Pancreas (tissue), 10 donors: Measurements from ENCODE around the gene CLDN5. TPM values are rescaled to one million over a fixed set of nuclear protein-coding genes. Genes with fewer than 3 reads are reported as not detected.

Experiments
- ATAC-seq, 4 donors: fragments of 200-7000 bp; cut with Tn5 transposase; one replicate each; pipeline versions ENCODE4 v1.8.0 to v1.9.1; 2020; ENCODE audit warnings: mild to moderate bottlenecking in 4 of 4, moderate library complexity in 4 of 4
- DNase-seq, 6 donors: peaks; one replicate each; pipeline ENCODE4 v3.0.0-alpha.2; 2020
- FAIRE-seq: peaks from 2 replicates; lab custom pipeline; 2012; peaks lifted over from hg19 to GRCh38; lab: Jason Lieb, UNC
- H3K27ac ChIP-seq, 4 donors: fragments of 200-600 bp; sonication (generic); 1 replicate in 3 of 4; 2 replicates in 1 of 4; pipeline versions ENCODE4 v1.5.0 to v1.8.0; 2020
- H3K27me3 ChIP-seq, 4 donors: fragments of 200-600 bp; one replicate each; pipeline ENCODE4 v1.8.0; 2021
- H3K36me3 ChIP-seq, 3 donors: fragments of 200-600 bp; sonication (generic) in 1 of 3; one replicate each; pipeline versions ENCODE4 v1.5.0 to v1.8.0; 2020 to 2021
- H3K4me1 ChIP-seq, 3 donors: fragments of 200-600 bp; one replicate each; pipeline ENCODE4 v1.8.0; 2021
- H3K4me3 ChIP-seq, 4 donors: fragments of 200-600 bp; sonication (generic) in 2 of 4; one replicate each; pipeline versions ENCODE4 v1.5.0 to v1.8.0; 2020 to 2021
- H3K9me3 ChIP-seq, 4 donors: fragments of 200-600 bp; one replicate each; pipeline ENCODE4 v1.8.0; 2021
- WGBS, 2 donors: extraction: QIAGEN DNeasy Blood & Tissue Kit; methylation state at CpG; one replicate each; pipeline ENCODE4 v1.1.7; 2013; 5-methylcytosine and 5-hydroxymethylcytosine counted together
- intact Hi-C, 3 donors: fragments of 100-400 bp; cut with DNase I; formaldehyde crosslinking; loops; one replicate each; pipeline versions ENCODE4 v1.11.1 to v1.14.2; 2022
- polyA plus RNA-seq, 2 donors: library from polyadenylated mRNA; stranded (reverse); fragments of 200-250 nt; gene quantifications; one replicate each; pipeline ENCODE4 v1.2.3, GENCODE V29; 2013
- total RNA-seq, 6 donors: library from RNA; stranded (reverse); fragmentation: NEBNext Ultra II Directional in 4 of 6; extraction: Animal tissue kit (Norgen Biotek cat#: 25700) in 4 of 6; gene quantifications; one replicate each; pipeline versions ENCODE4 v1.2.1 to v1.2.4, GENCODE V29; 2021 to 2023
- TF ChIP-seq, protein P1 (sequence below), 4 donors: fragments of 200-600 bp; sonication (generic) in 3 of 4; IDR thresholded peaks; one replicate each; pipeline versions ENCODE4 v1.5.0 to v1.8.0; 2021; ENCODE audit warnings: antibody characterized with exemption in 4 of 4
- donor health status: healthy with polysubstance abuse.
- donor health status: DM: no; HTN: no; CAD: no; lungs with moderate emphysema.
- donor health status: DM: no; HTN: no; CAD: no.
- donor health status: control.
- donor health status: control.
- donor health status: Bipolar disorder and iron deficiency.
- donor health status: DM: yes; HTN: yes; CAD: no.
- donor health status: DM: no; HTN: no; CAD: no.
- donor health status: DM: no; HTN: no; CAD: no.
- donor health status: DM: yes; HTN: yes; CAD: no.

CLDN5 gene
- total and polyA plus RNA-seq, 8 donors, result 3.5 to 47.3 (median 7.1) TPM

- 1% methylated on average over 26 to 31 of the region's 31 CpGs for WGBS, 2 donors
- peaks cover 4 to 17% (median 12%) of the 10 kb centered on the region in 3 donors for H3K4me1 ChIP-seq
- ATAC-seq (no peak), DNase-seq (no peak), FAIRE-seq (no peak)
- peak overlapping the region; percentile 72 to 93 (median 87) for H3K4me3 ChIP-seq
- TF ChIP-seq, protein P1, sequence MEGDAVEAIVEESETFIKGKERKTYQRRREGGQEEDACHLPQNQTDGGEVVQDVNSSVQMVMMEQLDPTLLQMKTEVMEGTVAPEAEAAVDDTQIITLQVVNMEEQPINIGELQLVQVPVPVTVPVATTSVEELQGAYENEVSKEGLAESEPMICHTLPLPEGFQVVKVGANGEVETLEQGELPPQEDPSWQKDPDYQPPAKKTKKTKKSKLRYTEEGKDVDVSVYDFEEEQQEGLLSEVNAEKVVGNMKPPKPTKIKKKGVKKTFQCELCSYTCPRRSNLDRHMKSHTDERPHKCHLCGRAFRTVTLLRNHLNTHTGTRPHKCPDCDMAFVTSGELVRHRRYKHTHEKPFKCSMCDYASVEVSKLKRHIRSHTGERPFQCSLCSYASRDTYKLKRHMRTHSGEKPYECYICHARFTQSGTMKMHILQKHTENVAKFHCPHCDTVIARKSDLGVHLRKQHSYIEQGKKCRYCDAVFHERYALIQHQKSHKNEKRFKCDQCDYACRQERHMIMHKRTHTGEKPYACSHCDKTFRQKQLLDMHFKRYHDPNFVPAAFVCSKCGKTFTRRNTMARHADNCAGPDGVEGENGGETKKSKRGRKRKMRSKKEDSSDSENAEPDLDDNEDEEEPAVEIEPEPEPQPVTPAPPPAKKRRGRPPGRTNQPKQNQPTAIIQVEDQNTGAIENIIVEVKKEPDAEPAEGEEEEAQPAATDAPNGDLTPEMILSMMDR (IDR thresholded peaks at IDR 0.05), result no peak
- peak overlapping the region; percentile 99 to 100 (median 99) for H3K27ac ChIP-seq
- peaks cover 0 to 3% (median 0%) of the 10 kb centered on the region in 3 donors for H3K36me3 ChIP-seq
- no peaks in the 10 kb centered on the region for H3K27me3 ChIP-seq
- H3K9me3 ChIP-seq, result no peaks in the 10 kb centered on the region
- intact Hi-C loops, result no loop called here
These were observed 45.9 kb downstream of the CLDN5 start for GRCh38 chr22:19478045-19478900.

DNA sequence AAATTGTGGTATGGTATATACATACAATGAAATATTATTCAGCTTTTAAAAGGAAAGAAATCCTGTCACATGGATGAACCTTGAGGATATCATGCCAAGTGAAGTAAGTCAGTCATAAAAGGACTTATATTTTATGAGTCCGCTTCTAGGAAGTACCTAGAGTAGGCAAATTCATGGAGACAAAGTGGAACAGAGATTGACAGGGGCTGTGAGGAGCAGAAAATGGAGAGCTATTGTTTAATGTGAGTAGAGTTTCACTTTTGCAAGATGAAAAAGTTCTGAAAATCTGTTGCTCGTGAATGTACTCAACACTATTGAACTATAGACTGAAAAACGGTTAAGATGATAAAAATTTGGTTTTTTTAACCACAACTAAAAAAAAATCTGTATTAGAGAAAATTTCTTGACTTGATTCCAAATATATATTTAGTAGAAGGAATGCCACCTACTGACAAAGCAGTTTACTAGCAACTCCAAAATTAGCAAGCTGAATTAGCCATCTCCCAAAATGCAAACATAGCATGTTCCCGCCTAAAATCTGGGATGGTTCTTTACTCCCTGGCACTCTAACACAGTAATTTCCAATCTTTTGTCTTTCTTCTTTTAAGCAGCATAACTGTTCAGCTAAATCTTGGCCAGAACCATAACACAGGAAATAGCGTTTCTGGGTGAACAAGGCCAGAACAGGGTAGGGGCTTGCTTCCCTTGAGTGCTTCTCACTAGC, 46.7 kb downstream of the CLDN5 start:
- Histone ChIP-seq H3K4me3 (peak overlapping the region in 3 of 4 donors; percentile 72 to 93 (median 92)), H3K36me3 (peaks cover 0 to 6% (median 0%) of the 10 kb centered on the region in 3 donors), H3K9me3 (no peaks in the 10 kb centered on the region), H3K27ac (no peak overlapping the region), H3K27me3 (no peaks in the 10 kb centered on the region), H3K4me1 (peaks cover 4 to 17% (median 12%) of the 10 kb centered on the region in 3 donors)
- DNase-seq (no peak), ATAC-seq (no peak), FAIRE-seq (no peak)
- intact Hi-C loops, result no loop called here
- TF ChIP-seq, protein P1 (IDR thresholded peaks at IDR 0.05), result no peak
- WGBS, 2 donors, result 17 to 27% methylated on average over 5 of the region's 5 CpGs

DNA sequence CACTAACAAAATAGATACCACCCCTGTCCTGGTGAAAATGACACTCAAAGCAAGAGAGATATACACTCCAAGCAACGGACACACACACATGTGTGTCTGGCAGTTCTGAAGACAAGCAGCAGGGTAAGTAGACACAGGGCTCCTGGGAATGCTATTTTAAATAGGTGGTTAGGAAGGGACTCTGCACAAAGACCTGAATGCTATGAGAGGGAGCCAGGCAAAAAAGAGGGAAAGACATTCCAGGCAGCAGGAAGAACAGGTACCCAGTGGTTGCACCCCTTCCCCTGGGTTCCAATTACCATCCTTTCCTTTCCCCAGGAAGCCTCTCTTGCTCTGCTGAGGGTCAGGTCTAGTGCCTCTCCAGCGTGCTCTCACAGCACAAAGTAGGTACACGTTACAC, 48.2 kb downstream of the CLDN5 start:
- Histone ChIP-seq H3K27me3 (no peaks in the 10 kb centered on the region), H3K4me1 (peaks cover 4 to 17% (median 12%) of the 10 kb centered on the region in 3 donors), H3K36me3 (peaks cover 0 to 18% (median 5%) of the 10 kb centered on the region in 3 donors), H3K27ac (no peak overlapping the region), H3K9me3 (no peaks in the 10 kb centered on the region), H3K4me3 (no peak overlapping the region)
- ATAC-seq (no peak), FAIRE-seq (no peak), DNase-seq (no peak)
- intact Hi-C loops, result no loop called here
- TF ChIP-seq, protein P1 (IDR thresholded peaks at IDR 0.05), result no peak
- WGBS, 2 donors, result 66 to 70% methylated on average over 3 of the region's 3 CpGs

DNA sequence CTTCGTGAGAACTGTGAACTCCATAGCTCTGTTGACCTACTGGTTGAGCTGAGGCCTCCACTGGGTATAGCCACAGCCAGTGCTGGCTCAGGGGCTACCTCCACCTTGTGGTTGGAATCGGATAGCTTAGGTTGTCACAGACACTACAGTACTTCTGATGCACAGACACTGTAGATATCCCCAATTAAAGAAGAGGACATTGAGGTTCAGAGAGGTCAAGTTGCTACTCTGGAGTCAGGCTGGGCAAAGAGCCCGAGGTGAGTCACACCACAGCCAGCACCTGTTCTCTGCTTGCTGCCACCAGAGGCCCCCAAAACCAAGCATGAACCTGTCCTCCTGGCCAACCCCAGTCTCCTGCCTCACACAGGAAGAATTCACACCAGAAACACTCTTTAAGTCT, 50.6 kb downstream of the CLDN5 start:
- peaks cover 4 to 38% (median 21%) of the 10 kb centered on the region in 3 donors for H3K36me3 ChIP-seq
- WGBS, 2 donors, result 72 to 86% methylated on average over 3 of the region's 3 CpGs

More for the DNA sequence above, 50.6 kb downstream of the CLDN5 start:
- no peak overlapping the region for H3K27ac ChIP-seq
- H3K27me3 ChIP-seq, result no peaks in the 10 kb centered on the region
- TF ChIP-seq, protein P1 (IDR thresholded peaks at IDR 0.05), result no peak
- H3K9me3 ChIP-seq, result no peaks in the 10 kb centered on the region
- DNase-seq, result no peak
- H3K4me3 ChIP-seq, result no peak overlapping the region
- no peak for ATAC-seq
- H3K4me1 ChIP-seq, result peaks cover 0 to 12% (median 7%) of the 10 kb centered on the region in 3 donors
- FAIRE-seq, result no peak
- intact Hi-C loops, result no loop called here

Other genes with a start within 250 kb of the CLDN5 start
- 1 to 10 TPM; 1.7 to 2.7 (median 2.1) TPM for gene CLTCL1, start 232.7 kb downstream of the CLDN5 start, total RNA-seq
- gene CLTCL1, start 232.7 kb downstream of the CLDN5 start, polyA plus RNA-seq, result 1 to 10 TPM; 4.2 to 6.4 TPM
- gene HIRA, start 92.7 kb downstream of the CLDN5 start, total RNA-seq, result 10 to 100 TPM in 2 of 6 donors, 1 to 10 TPM in 4; 8.8 to 14.6 (median 9.5) TPM
- 10 to 100 TPM in 1 of 2 donors, 1 to 10 TPM in 1; 6.1 to 12.2 TPM for gene HIRA, start 92.7 kb downstream of the CLDN5 start, polyA plus RNA-seq
- gene MRPL40, start 91.9 kb downstream of the CLDN5 start, total RNA-seq, result 10 to 100 TPM; 10.4 to 19.1 (median 13.5) TPM
- 10 to 100 TPM; 27.2 to 32.0 TPM for gene MRPL40, start 91.9 kb downstream of the CLDN5 start, polyA plus RNA-seq
- gene C22orf39, start 76.7 kb downstream of the CLDN5 start, total RNA-seq, result 10 to 100 TPM; 13.3 to 19.9 (median 18.8) TPM
- gene C22orf39, start 76.7 kb downstream of the CLDN5 start, polyA plus RNA-seq, result 10 to 100 TPM; 22.2 to 23.1 TPM
- 10 to 100 TPM; 14.2 to 24.1 (median 21.8) TPM for gene UFD1, start 45.2 kb downstream of the CLDN5 start, total RNA-seq
- gene UFD1, start 45.2 kb downstream of the CLDN5 start, polyA plus RNA-seq, result 10 to 100 TPM; 24.7 to 37.9 TPM
- 1 to 10 TPM in 1 of 6 donors, under 1 TPM in 3, not detected in 2; 0.32 to 1.3 (median 0.67) TPM for gene CDC45, start 44.5 kb downstream of the CLDN5 start, total RNA-seq
- under 1 TPM; 0.28 to 0.84 TPM for gene CDC45, start 44.5 kb downstream of the CLDN5 start, polyA plus RNA-seq
- 10 to 100 TPM in 1 of 6 donors, 1 to 10 TPM in 5; 4.2 to 12.2 (median 7.5) TPM for gene SEPTIN5, start 190.1 kb upstream of the CLDN5 start, total RNA-seq
- 10 to 100 TPM; 39.3 to 53.4 TPM for gene SEPTIN5, start 190.1 kb upstream of the CLDN5 start, polyA plus RNA-seq
- gene GP1BB, start 199.1 kb upstream of the CLDN5 start, total RNA-seq, result 1 to 10 TPM in 4 of 6 donors, not detected in 2; 1.2 to 1.6 (median 1.4) TPM
- 10 to 100 TPM; 10.5 to 21.2 TPM for gene GP1BB, start 199.1 kb upstream of the CLDN5 start, polyA plus RNA-seq
- gene TBX1, start 236.4 kb upstream of the CLDN5 start, total RNA-seq, result under 1 TPM in 5 of 6 donors, not detected in 1; 0.19 to 0.72 (median 0.28) TPM
- 1 to 10 TPM in 1 of 2 donors, under 1 TPM in 1; 0.40 to 1.3 TPM for gene TBX1, start 236.4 kb upstream of the CLDN5 start, polyA plus RNA-seq